Activated B cell treated with CpG ODN at 0.5 μM for 24 hours (primary cell): ENCODE data around the gene PIK3AP1. TPM values are rescaled to one million over a fixed set of nuclear protein-coding genes. Genes with fewer than 3 reads are reported as not detected.

Experiments
- ATAC-seq: fragments of 200-7000 bp; cut with Tn5 transposase; one replicate; pipeline ENCODE4 v1.10.0; 2021; ENCODE audit warnings: low read depth, mild to moderate bottlenecking, moderate library complexity
- CTCF ChIA-PET: fragments of 350-600 bp; sonication (Branson Sonifier 250); formaldehyde crosslinking; loops from one replicate; lab custom pipeline; 2021; ENCODE audit warnings: antibody characterized with exemption; lab: Charles Lee
- POLR2A ChIA-PET: fragments of 350-600 bp; sonication (Branson Sonifier 250); formaldehyde crosslinking; loops from one replicate; lab custom pipeline; 2021; ENCODE audit warnings: antibody characterized with exemption; lab: Charles Lee
- DNase-seq: peaks from one replicate; pipeline ENCODE4 v3.0.0; 2022
- H3K27ac Mint-ChIP-seq: one replicate; pipeline ENCODE4 v1.8.0; 2020; ENCODE audit warnings: mixed read lengths
- H3K27me3 Mint-ChIP-seq: one replicate; pipeline ENCODE4 v1.8.0; 2021; ENCODE audit warnings: mixed read lengths
- H3K36me3 Mint-ChIP-seq: one replicate; pipeline ENCODE4 v1.8.0; 2021; ENCODE audit warnings: low read depth, mixed read lengths
- H3K4me1 Mint-ChIP-seq: one replicate; pipeline ENCODE4 v1.8.0; 2021; ENCODE audit warnings: mixed read lengths
- H3K4me3 Mint-ChIP-seq: one replicate; pipeline ENCODE4 v1.8.0; 2020; ENCODE audit warnings: mild to moderate bottlenecking, mixed read lengths
- H3K9me3 Mint-ChIP-seq: one replicate; pipeline ENCODE4 v1.8.0; 2020; ENCODE audit warnings: mixed read lengths
- intact Hi-C: fragments of 100-400 bp; cut with micrococcal nuclease; formaldehyde crosslinking; loops from one replicate; pipeline ENCODE4 v1.15.1; 2024
- total RNA-seq: library from RNA; stranded (reverse); gene quantifications from 2 replicates; pipeline ENCODE4 v1.2.3, GENCODE V29; 2022
- TF ChIP-seq, protein P1 (sequence below): fragments of 200-600 bp; IDR thresholded peaks from one replicate; pipeline ENCODE4 v1.8.0; 2022; ENCODE audit warnings: antibody characterized with exemption, mild to moderate bottlenecking

PIK3AP1 gene
- total RNA-seq, 1 donor from 2014 or later, result 157 TPM

DNA sequence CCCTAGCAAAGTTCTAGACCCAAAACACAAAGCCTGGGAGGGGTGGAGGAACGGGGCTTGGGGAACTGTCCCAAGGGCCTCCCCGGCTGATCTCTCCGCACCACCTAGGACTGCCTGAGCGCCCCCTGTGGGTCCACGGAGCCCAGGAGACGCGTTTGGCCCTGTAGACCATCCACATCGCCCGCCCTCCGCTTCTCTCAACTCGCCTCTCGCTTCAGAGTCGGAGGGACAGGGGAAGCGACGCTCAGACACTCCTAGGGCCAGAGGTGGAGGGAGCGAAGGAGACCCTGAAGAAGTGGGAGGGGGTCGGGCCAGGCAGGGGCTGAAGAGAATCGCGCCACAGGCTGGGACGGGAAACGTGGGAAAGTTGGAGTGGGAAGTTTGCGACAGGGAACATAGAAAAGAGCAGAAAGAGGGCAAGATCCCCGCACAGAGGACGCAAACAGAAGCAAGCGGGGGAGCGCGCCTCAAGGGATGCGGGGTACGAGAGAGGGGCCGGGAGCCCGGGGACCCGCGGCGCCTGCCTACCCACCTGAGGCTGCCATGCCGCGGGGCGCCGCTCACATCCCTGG is 378 bp downstream of the PIK3AP1 start:
- H3K27ac Mint-ChIP-seq, result peak overlapping the region; percentile 97
- no peaks in the 10 kb centered on the region for H3K27me3 Mint-ChIP-seq
- POLR2A ChIA-PET, result interaction anchor here (0.8 to 1.9 kb wide), 8 partner anchors 10 to 77 kb away, joined by 3 to 9 read pairs (median 6); no protein-coding TSS in a partner anchor
- DNase-seq, result peak; percentile 79
- TF ChIP-seq, protein P1, sequence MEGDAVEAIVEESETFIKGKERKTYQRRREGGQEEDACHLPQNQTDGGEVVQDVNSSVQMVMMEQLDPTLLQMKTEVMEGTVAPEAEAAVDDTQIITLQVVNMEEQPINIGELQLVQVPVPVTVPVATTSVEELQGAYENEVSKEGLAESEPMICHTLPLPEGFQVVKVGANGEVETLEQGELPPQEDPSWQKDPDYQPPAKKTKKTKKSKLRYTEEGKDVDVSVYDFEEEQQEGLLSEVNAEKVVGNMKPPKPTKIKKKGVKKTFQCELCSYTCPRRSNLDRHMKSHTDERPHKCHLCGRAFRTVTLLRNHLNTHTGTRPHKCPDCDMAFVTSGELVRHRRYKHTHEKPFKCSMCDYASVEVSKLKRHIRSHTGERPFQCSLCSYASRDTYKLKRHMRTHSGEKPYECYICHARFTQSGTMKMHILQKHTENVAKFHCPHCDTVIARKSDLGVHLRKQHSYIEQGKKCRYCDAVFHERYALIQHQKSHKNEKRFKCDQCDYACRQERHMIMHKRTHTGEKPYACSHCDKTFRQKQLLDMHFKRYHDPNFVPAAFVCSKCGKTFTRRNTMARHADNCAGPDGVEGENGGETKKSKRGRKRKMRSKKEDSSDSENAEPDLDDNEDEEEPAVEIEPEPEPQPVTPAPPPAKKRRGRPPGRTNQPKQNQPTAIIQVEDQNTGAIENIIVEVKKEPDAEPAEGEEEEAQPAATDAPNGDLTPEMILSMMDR, result peak; percentile 83
- ATAC-seq, result peak; percentile 68
- intact Hi-C loops, result loop anchor here (1.0 kb wide), 12 partner anchors 12 to 134 kb away; no protein-coding TSS in a partner anchor
- peaks cover 80% of the 10 kb centered on the region for H3K4me1 Mint-ChIP-seq
- H3K36me3 Mint-ChIP-seq, result peaks cover 20% of the 10 kb centered on the region
- no peaks in the 10 kb centered on the region for H3K9me3 Mint-ChIP-seq
- CTCF ChIA-PET, result interaction anchor here (1.2 to 1.7 kb wide), 4 partner anchors 21 to 79 kb away, joined by 4 to 9 read pairs (median 6); no protein-coding TSS in a partner anchor
- peak overlapping the region; percentile 100 for H3K4me3 Mint-ChIP-seq

DNA sequence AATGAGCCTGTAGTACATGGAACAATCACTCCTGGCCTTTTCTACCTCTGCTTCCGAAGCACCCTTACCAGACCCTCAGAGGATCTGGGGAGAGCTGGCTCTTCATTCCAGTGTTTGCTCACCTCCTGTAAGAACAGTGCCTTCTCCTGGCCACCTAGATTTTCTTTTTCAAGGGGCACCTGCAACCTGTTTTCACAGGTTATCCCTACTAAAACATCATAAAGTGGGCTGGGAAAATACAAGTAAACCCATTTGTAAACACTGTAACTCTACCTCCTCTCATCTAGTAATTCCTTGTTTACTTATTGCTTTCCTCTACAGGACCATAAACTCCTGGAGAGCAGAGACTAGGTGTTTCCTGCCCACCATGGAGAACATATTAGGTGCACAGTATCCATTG is 1.1 kb downstream of the PIK3AP1 start:
- CTCF ChIA-PET, result interaction anchor here (1.1 to 3.5 kb wide), 13 partner anchors 10 to 77 kb away, joined by 3 to 70 read pairs (median 8); no protein-coding TSS in a partner anchor
- intact Hi-C loops, result loop anchor here (1.0 kb wide), 3 partner anchors 11 to 111 kb away; no protein-coding TSS in a partner anchor
- peak overlapping the region; percentile 97 for H3K27ac Mint-ChIP-seq

DNA sequence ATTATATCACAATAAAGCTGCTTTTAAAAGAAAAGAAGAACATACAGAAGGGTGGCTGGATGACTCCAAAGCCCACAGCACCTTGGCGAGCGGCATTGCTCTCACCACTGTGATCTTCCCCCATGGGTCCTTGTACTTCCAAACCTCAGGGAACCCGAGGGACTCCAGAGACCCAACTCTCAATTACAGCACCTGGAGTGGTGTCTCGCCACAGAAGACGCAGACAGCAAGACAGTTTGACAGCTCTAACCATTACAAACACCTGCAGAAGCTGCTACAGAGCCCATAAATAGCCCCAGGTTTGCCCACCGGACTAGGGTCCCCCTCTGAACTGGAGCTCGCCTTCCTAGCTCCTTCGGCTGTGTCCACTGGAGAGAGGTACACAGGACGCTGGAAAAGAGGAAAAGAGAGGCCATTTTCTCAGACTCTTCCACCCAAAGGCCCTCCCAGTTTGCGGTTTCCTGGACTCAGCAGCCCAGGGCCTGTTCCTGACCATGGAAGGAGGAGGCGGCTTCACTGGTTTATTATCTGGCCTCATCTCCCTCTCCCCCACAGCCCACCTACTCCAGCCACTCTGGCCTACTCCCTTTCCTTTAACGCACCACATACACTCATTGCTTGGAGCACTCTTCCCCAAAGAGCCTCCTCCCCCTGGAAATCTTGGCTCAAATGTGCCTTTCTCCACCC is 1.9 kb downstream of the PIK3AP1 start:
- H3K9me3 Mint-ChIP-seq, result no peaks in the 10 kb centered on the region
- H3K27me3 Mint-ChIP-seq, result no peaks in the 10 kb centered on the region
- ChIA-PET CTCF (interaction anchor here (0.7 to 3.5 kb wide), 15 partner anchors 9 to 77 kb away, joined by 3 to 70 read pairs (median 6); no protein-coding TSS in a partner anchor), POLR2A (interaction anchor here (0.5 to 4.4 kb wide), 17 partner anchors 10 to 1426 kb away, joined by 3 to 29 read pairs (median 6); partner anchors contain the start of gene LCOR)
- H3K36me3 Mint-ChIP-seq, result peaks cover 26% of the 10 kb centered on the region
- peaks cover 83% of the 10 kb centered on the region for H3K4me1 Mint-ChIP-seq
- ATAC-seq, result no peak
- H3K27ac Mint-ChIP-seq, result peak overlapping the region; percentile 97
- intact Hi-C loops, result no loop called here
- H3K4me3 Mint-ChIP-seq, result peak overlapping the region; percentile 100
- DNase-seq, result no peak
- TF ChIP-seq, protein P1, result no peak

More for the DNA sequence above, 1.1 kb downstream of the PIK3AP1 start:
- no peak for DNase-seq
- Mint-ChIP-seq H3K4me3 (peak overlapping the region; percentile 100), H3K36me3 (peaks cover 23% of the 10 kb centered on the region), H3K27me3 (no peaks in the 10 kb centered on the region), H3K9me3 (no peaks in the 10 kb centered on the region), H3K4me1 (peaks cover 82% of the 10 kb centered on the region)
- ATAC-seq, result no peak
- POLR2A ChIA-PET, result interaction anchor here (0.5 to 4.4 kb wide), 11 partner anchors 10 to 1426 kb away, joined by 3 to 29 read pairs (median 6); no protein-coding TSS in a partner anchor
- TF ChIP-seq, protein P1, result no peak

DNA sequence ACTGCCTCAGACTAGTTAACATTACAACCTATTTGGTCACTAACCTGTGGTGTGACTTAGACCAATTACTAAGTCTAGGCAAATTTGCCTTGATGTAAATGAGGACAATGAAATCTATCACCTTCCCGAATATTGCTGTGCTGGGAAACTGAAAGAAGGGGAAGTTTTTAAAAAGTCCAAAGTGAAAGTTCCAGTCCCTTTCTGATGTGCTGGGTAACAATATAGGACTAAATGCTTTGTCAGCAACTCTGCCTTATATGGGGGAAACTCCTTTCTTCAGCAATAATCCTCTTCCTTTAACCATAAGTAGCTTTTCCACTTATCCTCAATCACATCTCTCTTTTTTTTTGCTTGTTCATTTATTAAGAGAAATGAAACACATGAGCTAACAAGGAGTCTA is 3.9 kb downstream of the PIK3AP1 start:
- Mint-ChIP-seq H3K27me3 (no peaks in the 10 kb centered on the region), H3K9me3 (no peaks in the 10 kb centered on the region), H3K4me3 (peak overlapping the region; percentile 100), H3K27ac (peak overlapping the region; percentile 97), H3K4me1 (peaks cover 83% of the 10 kb centered on the region), H3K36me3 (peaks cover 40% of the 10 kb centered on the region)
- POLR2A ChIA-PET, result interaction anchor here (1.5 to 4.4 kb wide), 5 partner anchors 8 to 50 kb away, joined by 4 to 29 read pairs (median 16); no protein-coding TSS in a partner anchor
- TF ChIP-seq, protein P1, result no peak
- ATAC-seq (no peak), DNase-seq (no peak)
- CTCF ChIA-PET, result interaction anchor here (1.0 to 3.5 kb wide), 8 partner anchors 9 to 75 kb away, joined by 3 to 70 read pairs (median 11); no protein-coding TSS in a partner anchor
- intact Hi-C loops, result no loop called here
